ENCODE data around the gene ARHGAP18. TPM values are rescaled to one million over a fixed set of nuclear protein-coding genes. Genes with fewer than 3 reads are reported as not detected.

The ARHGAP18 gene
- total RNA-seq, 1 donor from 2014 or later = 57.9 TPM

GRCh38 chr6:129694036-129694435 lies 15.9 kb downstream of the ARHGAP18 start:
- peak in 1 of 2 donors; percentile 78 for ATAC-seq
- H3K27ac ChIP-seq = no peak overlapping the region

GRCh38 chr6:129692467-129692866 lies 17.5 kb downstream of the ARHGAP18 start:
- H3K9me3 ChIP-seq = no peaks in the 10 kb centered on the region
- intact Hi-C loops (cut with DNase I) = no loop called here
- TF ChIP-seq, protein P1, sequence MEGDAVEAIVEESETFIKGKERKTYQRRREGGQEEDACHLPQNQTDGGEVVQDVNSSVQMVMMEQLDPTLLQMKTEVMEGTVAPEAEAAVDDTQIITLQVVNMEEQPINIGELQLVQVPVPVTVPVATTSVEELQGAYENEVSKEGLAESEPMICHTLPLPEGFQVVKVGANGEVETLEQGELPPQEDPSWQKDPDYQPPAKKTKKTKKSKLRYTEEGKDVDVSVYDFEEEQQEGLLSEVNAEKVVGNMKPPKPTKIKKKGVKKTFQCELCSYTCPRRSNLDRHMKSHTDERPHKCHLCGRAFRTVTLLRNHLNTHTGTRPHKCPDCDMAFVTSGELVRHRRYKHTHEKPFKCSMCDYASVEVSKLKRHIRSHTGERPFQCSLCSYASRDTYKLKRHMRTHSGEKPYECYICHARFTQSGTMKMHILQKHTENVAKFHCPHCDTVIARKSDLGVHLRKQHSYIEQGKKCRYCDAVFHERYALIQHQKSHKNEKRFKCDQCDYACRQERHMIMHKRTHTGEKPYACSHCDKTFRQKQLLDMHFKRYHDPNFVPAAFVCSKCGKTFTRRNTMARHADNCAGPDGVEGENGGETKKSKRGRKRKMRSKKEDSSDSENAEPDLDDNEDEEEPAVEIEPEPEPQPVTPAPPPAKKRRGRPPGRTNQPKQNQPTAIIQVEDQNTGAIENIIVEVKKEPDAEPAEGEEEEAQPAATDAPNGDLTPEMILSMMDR (IDR thresholded peaks at IDR 0.05) = no peak
- no peak overlapping the region for H3K4me3 ChIP-seq
- H3K27me3 ChIP-seq (ENCODE audit: low read depth) = no peaks in the 10 kb centered on the region
- H3K27ac ChIP-seq = no peak overlapping the region
- H3K36me3 ChIP-seq = no peaks in the 10 kb centered on the region
- peaks cover 73% of the 10 kb centered on the region for H3K4me1 ChIP-seq
- DNase-seq (no peak), ATAC-seq (no peak)

More at GRCh38 chr6:129694036-129694435, 15.9 kb downstream of the ARHGAP18 start:
- TF ChIP-seq, protein P1 (IDR thresholded peaks at IDR 0.05) = no peak
- no peak overlapping the region for H3K4me3 ChIP-seq
- no peak for DNase-seq
- H3K9me3 ChIP-seq = no peaks in the 10 kb centered on the region
- H3K36me3 ChIP-seq = no peaks in the 10 kb centered on the region
- H3K4me1 ChIP-seq = peaks cover 70% of the 10 kb centered on the region
- intact Hi-C loops (cut with DNase I) = no loop called here
- H3K27me3 ChIP-seq (ENCODE audit: low read depth) = no peaks in the 10 kb centered on the region

DNA sequence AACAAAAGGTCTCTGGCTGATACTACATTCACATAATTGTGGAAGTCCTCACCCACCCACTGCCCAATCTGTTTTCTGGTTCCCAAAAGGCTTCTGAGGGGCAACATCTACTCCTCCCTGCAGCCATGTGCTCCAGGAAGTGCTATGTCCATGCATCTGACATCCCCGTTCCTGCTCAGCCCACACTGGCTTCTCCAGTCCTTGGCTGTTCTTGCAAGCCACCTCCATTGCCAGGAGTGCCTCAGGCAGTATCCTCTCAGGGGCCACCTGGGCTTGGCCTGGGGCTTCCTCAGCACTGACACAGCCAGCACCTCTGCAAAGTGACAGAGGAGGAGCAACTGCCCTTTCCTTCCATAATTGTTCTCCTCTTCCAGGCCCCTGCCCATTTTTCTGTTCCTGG lies 18.3 kb downstream of the ARHGAP18 start:
- no peak for ATAC-seq
- H3K27ac ChIP-seq = no peak overlapping the region
- TF ChIP-seq, protein P1 (IDR thresholded peaks at IDR 0.05) = no peak
- no peak overlapping the region for H3K4me3 ChIP-seq
- H3K4me1 ChIP-seq = peaks cover 74% of the 10 kb centered on the region
- no peaks in the 10 kb centered on the region for H3K27me3 ChIP-seq (ENCODE audit: low read depth)
- intact Hi-C loops (cut with DNase I) = no loop called here
- no peaks in the 10 kb centered on the region for H3K9me3 ChIP-seq
- DNase-seq = no peak
- no peaks in the 10 kb centered on the region for H3K36me3 ChIP-seq

- no peak for ATAC-seq
These were observed 18.8 kb downstream of the ARHGAP18 start for GRCh38 chr6:129691043-129691640.

GRCh38 chr6:129686941-129687627 lies 22.9 kb downstream of the ARHGAP18 start:
- H3K9me3 ChIP-seq = no peaks in the 10 kb centered on the region
- peak overlapping the region; percentile 70 for H3K27ac ChIP-seq
- DNase-seq (no peak), ATAC-seq (peak; percentile 66 to 80)
- intact Hi-C loops (cut with DNase I) = no loop called here
- H3K4me3 ChIP-seq = no peak overlapping the region
- H3K4me1 ChIP-seq = peaks cover 78% of the 10 kb centered on the region
- TF ChIP-seq, protein P1 (IDR thresholded peaks at IDR 0.05) = no peak
- H3K36me3 ChIP-seq = no peaks in the 10 kb centered on the region
- no peaks in the 10 kb centered on the region for H3K27me3 ChIP-seq (ENCODE audit: low read depth)

More at GRCh38 chr6:129691043-129691640, 18.8 kb downstream of the ARHGAP18 start:
- intact Hi-C loops (cut with DNase I) = no loop called here
- no peak for DNase-seq
- Histone ChIP-seq H3K4me1 (peaks cover 74% of the 10 kb centered on the region), H3K36me3 (no peaks in the 10 kb centered on the region), H3K9me3 (no peaks in the 10 kb centered on the region), H3K4me3 (no peak overlapping the region), H3K27me3 (ENCODE audit: low read depth) (no peaks in the 10 kb centered on the region), H3K27ac (no peak overlapping the region)
- TF ChIP-seq, protein P1 (IDR thresholded peaks at IDR 0.05) = no peak
